Aortic smooth muscle cell (primary cell): ENCODE results near the gene DYNC2H1. TPM values are rescaled to one million over a fixed set of nuclear protein-coding genes. Genes with fewer than 3 reads are reported as not detected.

Experiments
- total RNA-seq: library from RNA; depleted of rRNA; stranded (reverse); fragments of >200 nt; gene quantifications from 2 replicates; pipeline ENCODE4 v1.2.3, GENCODE V29; 2014

DYNC2H1 gene, protein sequence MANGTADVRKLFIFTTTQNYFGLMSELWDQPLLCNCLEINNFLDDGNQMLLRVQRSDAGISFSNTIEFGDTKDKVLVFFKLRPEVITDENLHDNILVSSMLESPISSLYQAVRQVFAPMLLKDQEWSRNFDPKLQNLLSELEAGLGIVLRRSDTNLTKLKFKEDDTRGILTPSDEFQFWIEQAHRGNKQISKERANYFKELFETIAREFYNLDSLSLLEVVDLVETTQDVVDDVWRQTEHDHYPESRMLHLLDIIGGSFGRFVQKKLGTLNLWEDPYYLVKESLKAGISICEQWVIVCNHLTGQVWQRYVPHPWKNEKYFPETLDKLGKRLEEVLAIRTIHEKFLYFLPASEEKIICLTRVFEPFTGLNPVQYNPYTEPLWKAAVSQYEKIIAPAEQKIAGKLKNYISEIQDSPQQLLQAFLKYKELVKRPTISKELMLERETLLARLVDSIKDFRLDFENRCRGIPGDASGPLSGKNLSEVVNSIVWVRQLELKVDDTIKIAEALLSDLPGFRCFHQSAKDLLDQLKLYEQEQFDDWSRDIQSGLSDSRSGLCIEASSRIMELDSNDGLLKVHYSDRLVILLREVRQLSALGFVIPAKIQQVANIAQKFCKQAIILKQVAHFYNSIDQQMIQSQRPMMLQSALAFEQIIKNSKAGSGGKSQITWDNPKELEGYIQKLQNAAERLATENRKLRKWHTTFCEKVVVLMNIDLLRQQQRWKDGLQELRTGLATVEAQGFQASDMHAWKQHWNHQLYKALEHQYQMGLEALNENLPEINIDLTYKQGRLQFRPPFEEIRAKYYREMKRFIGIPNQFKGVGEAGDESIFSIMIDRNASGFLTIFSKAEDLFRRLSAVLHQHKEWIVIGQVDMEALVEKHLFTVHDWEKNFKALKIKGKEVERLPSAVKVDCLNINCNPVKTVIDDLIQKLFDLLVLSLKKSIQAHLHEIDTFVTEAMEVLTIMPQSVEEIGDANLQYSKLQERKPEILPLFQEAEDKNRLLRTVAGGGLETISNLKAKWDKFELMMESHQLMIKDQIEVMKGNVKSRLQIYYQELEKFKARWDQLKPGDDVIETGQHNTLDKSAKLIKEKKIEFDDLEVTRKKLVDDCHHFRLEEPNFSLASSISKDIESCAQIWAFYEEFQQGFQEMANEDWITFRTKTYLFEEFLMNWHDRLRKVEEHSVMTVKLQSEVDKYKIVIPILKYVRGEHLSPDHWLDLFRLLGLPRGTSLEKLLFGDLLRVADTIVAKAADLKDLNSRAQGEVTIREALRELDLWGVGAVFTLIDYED (N-terminal part only)
- 46.6 and 56.0 TPM in 2 replicates for total RNA-seq

DNA sequence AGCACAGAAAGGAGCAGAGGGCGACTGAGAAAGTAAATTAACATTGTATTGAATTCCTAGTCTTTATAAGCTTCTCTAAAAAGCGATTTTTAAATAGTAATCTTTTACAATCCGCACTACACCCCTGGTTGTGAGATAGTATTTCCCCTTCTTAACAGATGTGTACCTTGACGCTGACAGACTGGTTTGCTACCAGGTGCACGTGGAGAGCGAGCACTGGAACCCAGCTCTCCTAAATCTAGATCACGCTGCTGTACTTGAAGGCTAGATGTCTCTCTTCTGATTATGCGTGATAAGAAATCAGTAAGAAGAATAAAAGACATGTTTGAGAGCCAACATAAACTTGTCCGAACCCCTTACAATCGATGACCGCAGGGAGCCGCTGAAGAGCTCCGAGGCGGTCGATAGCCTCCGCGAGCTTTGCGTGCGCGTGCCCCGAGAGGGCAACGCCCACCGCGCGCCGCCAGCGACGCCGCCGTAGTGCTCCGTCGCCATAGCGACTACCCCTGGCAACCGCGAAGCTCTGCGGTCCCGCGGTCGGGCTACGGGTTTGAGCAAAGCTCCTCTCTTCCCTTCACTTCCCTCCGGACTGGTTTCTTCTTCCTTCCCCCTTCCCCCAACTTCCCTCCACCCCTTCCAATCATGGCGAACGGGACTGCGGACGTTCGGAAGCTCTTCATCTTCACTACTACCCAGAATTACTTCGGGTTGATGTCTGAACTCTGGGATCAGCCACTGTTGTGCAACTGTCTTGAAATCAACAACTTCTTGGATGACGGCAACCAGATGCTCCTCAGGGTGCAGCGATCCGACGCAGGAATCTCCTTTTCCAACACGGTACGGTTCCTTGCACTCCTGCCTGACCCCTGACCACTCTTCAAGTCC lies at the start of gene DYNC2H1:
TSS of gene DYNC2H1 (plus strand) at position 494 of the 885 bp plus-strand sequence. CDS start at position 643, 149 bp downstream.

DNA sequence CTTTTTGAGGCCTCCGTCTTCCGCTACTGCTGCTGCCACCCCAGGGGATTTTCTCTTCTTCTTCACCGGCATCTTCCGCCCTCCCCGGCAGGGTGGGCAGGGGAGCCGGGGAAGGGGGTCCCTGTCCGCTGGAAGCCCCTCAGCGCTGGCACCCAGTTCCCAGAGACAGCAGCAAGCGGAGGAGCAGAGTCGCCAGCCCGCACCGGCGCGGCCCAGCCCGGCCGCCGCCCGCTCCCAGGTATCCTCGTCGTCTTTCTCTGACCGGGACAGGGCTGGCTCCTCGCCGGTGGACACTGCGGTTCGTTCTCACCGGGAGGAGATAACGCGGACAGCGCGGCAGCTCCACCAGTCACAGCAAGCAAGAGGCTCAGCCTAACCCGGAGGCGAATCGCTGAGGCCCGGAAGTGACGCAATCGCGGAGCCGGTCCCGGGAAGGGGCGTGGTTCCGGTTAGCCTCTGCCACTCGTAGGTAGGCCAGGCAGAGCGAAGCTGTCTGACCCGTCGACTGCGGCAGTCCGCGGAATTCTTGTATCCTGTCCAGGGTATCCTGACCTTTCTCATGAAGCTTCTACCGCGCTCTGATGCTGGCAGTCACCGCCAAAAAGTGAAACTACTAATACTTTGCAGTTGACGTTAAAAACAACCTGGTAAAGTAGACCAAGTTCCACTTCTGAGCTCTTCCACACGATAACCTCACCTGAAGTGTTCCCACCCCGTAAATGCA lies 17.3 kb upstream of the DYNC2H1 start, which contains the start of gene DCUN1D5:
TSS of gene DCUN1D5 (minus strand) at position 360 of the 724 bp plus-strand sequence. CDS start at position 72, 288 bp downstream.

Other genes starting within 250 kb of the DYNC2H1 start
- not detected in 2 replicates for gene MMP12, start 234.4 kb upstream of the DYNC2H1 start, total RNA-seq
- not detected in 2 replicates for gene MMP13, start 153.7 kb upstream of the DYNC2H1 start, total RNA-seq
- 35.1 and 43.6 TPM in 2 replicates for gene DCUN1D5, start 17.3 kb upstream of the DYNC2H1 start, total RNA-seq